WTC11 (cell line): ENCODE measurements around the gene ADAM12.

Experiments used
- CREM ChIP-seq: sonication (generic); formaldehyde crosslinking; IDR thresholded peaks from 2 replicates; pipeline ENCODE4 v1.8.1; 2022; ENCODE audit warnings: mild to moderate bottlenecking, missing genetic modification reagents, moderate library complexity
- CTCF ChIP-seq: fragments of 200-600 bp; IDR thresholded peaks from 2 replicates; pipeline ENCODE4 v1.8.0; 2022; ENCODE audit warnings: antibody characterized with exemption
- E2F4 ChIP-seq: sonication (generic); formaldehyde crosslinking; IDR thresholded peaks from 2 replicates; pipeline ENCODE4 v1.8.1; 2022; ENCODE audit warnings: low read depth, mild to moderate bottlenecking, moderate library complexity, missing genetic modification reagents, borderline replicate concordance
- ETV6 ChIP-seq: sonication (generic); formaldehyde crosslinking; IDR thresholded peaks from 2 replicates; pipeline ENCODE4 v1.8.1; 2022; ENCODE audit warnings: mild to moderate bottlenecking, missing genetic modification reagents
- FOXJ3 ChIP-seq: sonication (generic); formaldehyde crosslinking; IDR thresholded peaks from 2 replicates; pipeline ENCODE4 v1.9.0; 2021; ENCODE audit warnings: missing genetic modification reagents, mild to moderate bottlenecking, borderline replicate concordance
- FOXP1 ChIP-seq: sonication (generic); formaldehyde crosslinking; IDR thresholded peaks from 2 replicates; pipeline ENCODE4 v1.8.0; 2022; ENCODE audit warnings: missing genetic modification reagents, mild to moderate bottlenecking, moderate library complexity, borderline replicate concordance
- GRHL2 ChIP-seq: fragments of 250-450 bp; sonication (Bioruptor Pico); IDR thresholded peaks from 2 replicates; pipeline ENCODE4 v1.8.0; 2022; ENCODE audit warnings: mild to moderate bottlenecking, moderate library complexity; ENCODE audit not compliant: insufficient replicate concordance, severe bottlenecking
- NFE2L1 ChIP-seq: sonication (generic); formaldehyde crosslinking; IDR thresholded peaks from 2 replicates; pipeline ENCODE4 v1.8.1; 2023; ENCODE audit warnings: missing genetic modification reagents
- RELA ChIP-seq: sonication (generic); formaldehyde crosslinking; IDR thresholded peaks from 2 replicates; pipeline ENCODE4 v1.8.1; 2022; ENCODE audit warnings: missing genetic modification reagents, mild to moderate bottlenecking, borderline replicate concordance
- STAT6 ChIP-seq: sonication (generic); formaldehyde crosslinking; conservative IDR thresholded peaks from 2 replicates; pipeline ENCODE4 v1.8.1; 2023; ENCODE audit warnings: mild to moderate bottlenecking, low read depth, missing genetic modification reagents, moderate library complexity
- ZNF121 ChIP-seq: sonication (generic); formaldehyde crosslinking; IDR thresholded peaks from 2 replicates; pipeline ENCODE4 v1.8.0; 2023; ENCODE audit warnings: missing genetic modification reagents
- ZNF138 ChIP-seq: sonication (generic); formaldehyde crosslinking; conservative IDR thresholded peaks from 2 replicates; pipeline ENCODE4 v1.8.1; 2022; ENCODE audit warnings: mild to moderate bottlenecking, moderate library complexity, missing genetic modification reagents
- TF ChIP-seq, protein P1 (sequence below): sonication (generic); formaldehyde crosslinking; conservative IDR thresholded peaks from 2 replicates; pipeline ENCODE4 v1.8.1; 2022; ENCODE audit warnings: mild to moderate bottlenecking, missing genetic modification reagents
- TF ChIP-seq, protein P2 (sequence below): sonication (generic); formaldehyde crosslinking; IDR thresholded peaks from 2 replicates; pipeline ENCODE4 v1.8.0; 2022; ENCODE audit warnings: mild to moderate bottlenecking, missing genetic modification reagents

DNA sequence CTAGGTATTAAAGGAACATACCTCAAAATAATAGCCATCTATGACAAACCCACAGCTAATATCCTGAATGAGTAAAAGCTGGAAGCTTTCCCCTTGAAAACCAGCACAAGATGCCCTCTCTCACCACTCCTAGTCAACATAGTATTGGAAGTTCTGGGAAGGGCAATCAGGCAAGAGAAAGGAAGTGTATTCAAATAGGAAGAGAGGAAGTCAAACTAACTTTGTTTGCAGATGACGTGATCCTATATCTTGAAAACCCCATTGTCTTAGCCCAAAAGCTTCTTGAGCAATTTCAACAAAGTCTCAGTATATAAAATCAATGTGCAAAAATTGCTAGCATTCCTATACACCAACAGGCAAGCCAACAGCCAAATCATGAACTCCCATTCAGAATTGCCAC is 360.6 kb downstream of the ADAM12 start:
- TF ChIP-seq CREM (CRISPR knock-in tag) (no peak), CTCF (no peak), NFE2L1 (CRISPR knock-in tag) (no peak), ZNF138 (no peak), GRHL2 (CRISPR knock-in tag) (no peak), FOXJ3 (CRISPR knock-in tag) (no peak), ZNF121 (no peak), E2F4 (CRISPR knock-in tag) (no peak), FOXP1 (CRISPR knock-in tag) (no peak), RELA (CRISPR knock-in tag) (no peak), STAT6 (CRISPR knock-in tag) (no peak), ETV6 (CRISPR knock-in tag) (no peak)
- TF ChIP-seq, protein P1, sequence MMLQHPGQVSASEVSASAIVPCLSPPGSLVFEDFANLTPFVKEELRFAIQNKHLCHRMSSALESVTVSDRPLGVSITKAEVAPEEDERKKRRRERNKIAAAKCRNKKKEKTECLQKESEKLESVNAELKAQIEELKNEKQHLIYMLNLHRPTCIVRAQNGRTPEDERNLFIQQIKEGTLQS (CRISPR knock-in tag): no peak
- TF ChIP-seq, protein P2, sequence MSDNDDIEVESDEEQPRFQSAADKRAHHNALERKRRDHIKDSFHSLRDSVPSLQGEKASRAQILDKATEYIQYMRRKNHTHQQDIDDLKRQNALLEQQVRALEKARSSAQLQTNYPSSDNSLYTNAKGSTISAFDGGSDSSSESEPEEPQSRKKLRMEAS (CRISPR knock-in tag): no peak
